NCI-H460 (cell line): ENCODE measurements around the gene NTN1. TPM values are rescaled to one million over a fixed set of nuclear protein-coding genes. Genes with fewer than 3 reads are reported as not detected.
A peak's percentile ranks its signal among the peaks of the same experiment; 100 is the strongest.

Experiments used
- DNase-seq: peaks from one replicate; pipeline ENCODE4 v3.0.0-alpha.2; 2016; ENCODE audit warnings: low read depth; ENCODE audit errors: extremely low read depth
- small RNA-seq, 2 experiments: library from RNA; depleted of rRNA; stranded (forward); fragments of <200 nt; gene quantifications; one replicate each; pipeline ENCODE3, GENCODE V24; 2014
- total RNA-seq: library from RNA; depleted of rRNA; stranded (reverse); fragments of >200 nt; shearing (Covaris generic); gene quantifications from 2 replicates; pipeline ENCODE4 v1.2.3, GENCODE V29; 2014; rRNA removed

Gene NTN1
- total RNA-seq, 1 experiment from 2014 or later = 0.87 TPM

DNA sequence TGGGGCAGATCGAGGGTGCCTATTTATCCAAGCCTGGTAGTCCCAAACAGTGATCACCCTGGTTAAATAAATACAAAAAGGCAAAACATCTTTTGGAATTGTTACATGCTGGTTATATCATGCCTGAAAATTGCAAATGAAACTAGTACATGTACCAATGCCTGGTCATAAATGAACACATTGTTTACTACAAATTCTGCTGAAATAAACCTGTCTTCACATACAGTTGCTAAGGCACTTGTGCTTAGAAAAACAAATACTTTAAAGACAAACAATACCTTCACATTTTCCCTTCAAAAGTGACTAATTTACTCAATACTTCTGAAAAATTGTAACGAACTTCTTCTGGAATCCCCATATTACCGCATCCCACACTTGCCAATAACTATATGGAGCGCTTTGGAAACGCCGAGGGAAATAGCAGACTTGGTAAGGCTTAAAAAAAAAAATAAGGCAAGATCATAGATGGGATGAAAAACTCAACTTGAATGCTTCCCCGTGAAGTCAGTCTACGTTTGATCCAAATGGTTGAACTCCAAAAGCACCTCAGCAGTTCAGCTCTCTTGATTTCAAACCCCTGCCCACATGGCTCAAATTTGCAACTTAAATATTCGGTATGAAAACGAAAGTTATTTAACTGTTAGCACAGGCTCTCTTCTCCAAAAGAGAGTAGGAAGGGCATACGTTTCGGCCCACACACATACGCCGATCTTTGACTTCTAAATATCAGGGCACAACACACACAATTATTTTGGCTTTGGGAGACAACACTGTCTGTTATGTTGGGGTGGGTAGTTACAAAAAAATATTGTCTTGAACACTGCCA lies 264.5 kb downstream of the NTN1 start:
- no peak for DNase-seq

GRCh38 chr17:9286434-9286833 lies 265.1 kb downstream of the NTN1 start:
- DNase-seq = no peak

DNA sequence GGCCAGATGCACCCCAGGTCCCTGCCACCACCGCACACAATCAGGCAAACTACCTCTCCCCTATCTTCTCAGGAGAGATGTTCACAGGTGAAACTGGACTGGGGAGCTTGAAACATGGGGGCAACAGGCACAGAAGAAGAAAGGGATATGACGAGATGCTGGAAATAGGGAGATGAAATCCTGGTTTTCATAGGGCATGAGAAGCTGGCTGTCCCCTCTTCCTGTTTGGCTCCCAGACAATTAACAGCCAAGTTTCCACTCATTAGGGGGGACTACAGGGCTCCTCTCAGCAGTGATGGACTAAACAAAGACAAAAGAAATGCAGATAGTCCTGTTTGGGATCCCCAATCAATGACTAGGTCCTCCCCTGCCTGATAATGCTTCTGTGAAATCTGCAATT lies 266.0 kb downstream of the NTN1 start:
- DNase-seq = no peak

DNA sequence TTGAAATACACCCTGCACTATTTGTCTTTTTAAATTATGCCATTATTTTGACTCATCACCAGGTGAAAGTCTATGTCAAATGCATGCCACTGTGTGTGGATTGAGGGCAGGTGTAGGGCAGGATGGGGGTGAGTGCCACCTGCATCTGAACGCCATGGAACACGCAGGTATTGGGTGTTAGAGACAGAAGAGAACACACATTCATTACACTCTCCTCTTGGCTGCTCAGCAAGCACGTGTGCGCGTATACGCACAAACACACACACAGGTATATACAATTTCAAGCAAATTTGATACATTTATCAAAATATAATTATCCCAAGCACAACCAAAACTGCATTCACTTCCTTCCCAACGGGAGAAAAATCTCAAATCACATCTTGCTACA lies 268.9 kb downstream of the NTN1 start:
- no peak for DNase-seq

DNA sequence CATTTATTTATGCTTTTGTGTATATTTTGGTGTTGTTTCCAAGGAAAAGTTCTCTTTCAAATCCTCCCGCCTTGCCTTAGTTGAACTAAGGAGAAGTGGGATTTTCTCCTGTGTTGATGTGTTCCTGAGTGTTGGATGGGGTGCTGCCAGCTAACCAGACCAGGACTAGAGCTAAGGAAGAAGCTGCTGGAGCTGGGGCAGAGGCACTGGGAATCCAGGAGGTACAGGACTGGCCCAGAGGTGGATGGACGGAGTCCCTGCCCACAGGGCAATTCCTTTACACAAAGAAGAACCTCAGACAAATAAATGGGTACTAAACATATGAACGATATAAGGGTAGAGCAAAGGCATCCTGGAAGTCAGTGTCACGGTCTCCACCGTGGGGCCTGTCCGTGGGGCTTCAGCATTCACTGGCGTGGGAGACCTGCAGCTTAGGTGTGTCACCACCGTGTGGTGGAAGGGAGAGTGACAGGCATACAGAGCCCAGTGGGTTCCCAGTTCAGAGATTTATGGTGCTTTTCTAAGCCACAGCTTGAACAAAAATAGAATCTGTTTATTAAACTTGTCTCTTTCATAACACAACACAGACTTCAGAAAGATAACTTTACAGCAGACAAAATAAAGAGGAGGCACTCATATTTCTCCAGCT lies 270.7 kb downstream of the NTN1 start:
- DNase-seq = peak; percentile 19

DNA sequence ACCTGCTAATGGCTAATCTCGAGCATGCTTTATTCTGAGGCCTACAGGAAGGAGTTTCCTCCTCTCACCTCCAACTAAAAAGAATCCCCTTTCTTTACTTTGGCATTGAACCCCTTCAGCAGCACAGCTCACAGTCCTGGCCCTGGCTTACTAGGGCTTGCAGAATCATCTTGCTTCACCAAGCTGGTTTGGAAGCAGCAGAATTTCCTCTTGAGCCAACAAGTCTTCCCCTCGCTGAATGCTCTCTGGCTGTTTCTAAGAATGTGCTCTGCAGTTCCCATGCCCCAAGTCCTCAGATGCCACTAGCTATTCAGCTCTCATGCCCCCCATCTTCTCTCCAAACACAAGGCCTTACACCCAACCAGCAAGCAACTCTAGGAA lies 271.2 kb downstream of the NTN1 start:
- DNase-seq = no peak

Small RNA genes within 50 kb of the gene (small RNA-seq; reads per million reads assigned to genes)
- gene AC005695.3 = 0 reads per million in 2 experiments

Other genes starting within 250 kb of the NTN1 start
- not detected in 2 replicates for gene MFSD6L, start 222.1 kb upstream of the NTN1 start, total RNA-seq
- gene PIK3R6, start 153.8 kb upstream of the NTN1 start, total RNA-seq = not detected in 2 replicates
- gene PIK3R5, start 55.8 kb upstream of the NTN1 start, total RNA-seq = 0.35 TPM in 2 replicates